OCI-LY7 (cell line): ENCODE measurements around the gene CCR5AS.
"Not testable (repeated sequence)": the region's sequence is repeated elsewhere in the genome, so short reads cannot be mapped to it uniquely, and the experiment has no call there.

Experiments
- BruUV-seq: library from RNA; stranded (reverse); fragments of 400-500 nt; replicated peaks from 2 replicates; lab custom pipeline; 2021; lab: Mats Ljungman, UMichigan
- CTCF ChIA-PET: fragments of 300-600 bp; sonication (Branson Sonifier 250); formaldehyde crosslinking; loops from one replicate; lab custom pipeline; 2022; ENCODE audit warnings: antibody characterized with exemption; ENCODE audit not compliant: unreplicated experiment; lab: Charles Lee
- POLR2A ChIA-PET: fragments of 300-600 bp; sonication (Branson Sonifier 250); formaldehyde crosslinking; loops from one replicate; lab custom pipeline; 2022; ENCODE audit warnings: antibody characterized with exemption; lab: Charles Lee
- DNase-seq: peaks from one replicate; pipeline ENCODE4 v3.0.0-alpha.2; 2015; ENCODE audit warnings: low spot score
- H2AFZ ChIP-seq: fragments of 200-600 bp; sonication (generic), shearing (Covaris generic); 2 replicates; pipeline ENCODE4 v1.6.1; 2014; ENCODE audit warnings: mild to moderate bottlenecking, antibody characterized with exemption, low read length, moderate library complexity
- H3K27ac ChIP-seq: fragments of 200-600 bp; sonication (generic); 2 replicates; pipeline ENCODE4 v1.5.1; 2014; ENCODE audit warnings: mixed run types, low read depth, mild to moderate bottlenecking, moderate library complexity, low read length, inconsistent platforms; ENCODE audit not compliant: poor library complexity, severe bottlenecking
- H3K36me3 ChIP-seq: fragments of 200-600 bp; sonication (generic); 2 replicates; pipeline ENCODE4 v1.6.1; 2014; ENCODE audit warnings: mild to moderate bottlenecking, antibody characterized with exemption, low read length, moderate library complexity, mixed read lengths; ENCODE audit not compliant: insufficient read depth
- H3K4me1 ChIP-seq: fragments of 200-600 bp; sonication (generic); 2 replicates; pipeline ENCODE4 v1.5.1; 2014; ENCODE audit warnings: mild to moderate bottlenecking, low read length; ENCODE audit not compliant: insufficient read depth, poor library complexity, severe bottlenecking
- H3K4me2 ChIP-seq: fragments of 200-600 bp; sonication (generic); 2 replicates; pipeline ENCODE4 v1.6.1; 2014; ENCODE audit warnings: mild to moderate bottlenecking, low read length
- H3K4me3 ChIP-seq: fragments of 200-600 bp; sonication (generic); 2 replicates; pipeline ENCODE4 v1.5.1; 2014; ENCODE audit warnings: mild to moderate bottlenecking, low read depth, low read length; ENCODE audit not compliant: poor library complexity, severe bottlenecking
- H3K79me2 ChIP-seq: fragments of 200-600 bp; sonication (generic); 2 replicates; pipeline ENCODE4 v1.6.1; 2016; ENCODE audit warnings: low read depth, mild to moderate bottlenecking, low read length, moderate library complexity, mixed read lengths; ENCODE audit not compliant: insufficient read depth
- H3K9me2 ChIP-seq: fragments of 200-600 bp; sonication (generic); 2 replicates; pipeline ENCODE4 v1.6.1; 2016; ENCODE audit warnings: mild to moderate bottlenecking, low read length, mixed read lengths; ENCODE audit not compliant: insufficient read depth
- H3K9me3 ChIP-seq: fragments of 200-600 bp; sonication (generic); 2 replicates; pipeline ENCODE4 v1.6.1; 2014; ENCODE audit warnings: mild to moderate bottlenecking, mixed run types, low read length, mixed read lengths
- H4K20me1 ChIP-seq: fragments of 200-600 bp; sonication (generic); 2 replicates; pipeline ENCODE4 v1.6.1; 2014; ENCODE audit warnings: mild to moderate bottlenecking, antibody characterized with exemption, low read length, moderate library complexity, mixed read lengths; ENCODE audit not compliant: insufficient read depth
- CTCF ChIP-seq: fragments of 200-600 bp; sonication (generic); conservative IDR thresholded peaks from 2 replicates; pipeline ENCODE4 v1.5.1; 2014; ENCODE audit warnings: mild to moderate bottlenecking, antibody characterized with exemption, low read length, moderate library complexity, mixed read lengths
- EZH2phosphoT487 ChIP-seq: fragments of 200-600 bp; sonication (generic); IDR thresholded peaks from 2 replicates; pipeline ENCODE4 v1.6.1; 2018; ENCODE audit warnings: low read depth, borderline replicate concordance, mild to moderate bottlenecking, mixed run types, antibody characterized with exemption, low read length, moderate library complexity, mixed read lengths
- intact Hi-C: fragments of 100-400 bp; cut with micrococcal nuclease; formaldehyde crosslinking; loops from one replicate; pipeline ENCODE4 v1.10.0; 2022; ENCODE audit not compliant: unreplicated experiment

The CCR5AS gene

DNA sequence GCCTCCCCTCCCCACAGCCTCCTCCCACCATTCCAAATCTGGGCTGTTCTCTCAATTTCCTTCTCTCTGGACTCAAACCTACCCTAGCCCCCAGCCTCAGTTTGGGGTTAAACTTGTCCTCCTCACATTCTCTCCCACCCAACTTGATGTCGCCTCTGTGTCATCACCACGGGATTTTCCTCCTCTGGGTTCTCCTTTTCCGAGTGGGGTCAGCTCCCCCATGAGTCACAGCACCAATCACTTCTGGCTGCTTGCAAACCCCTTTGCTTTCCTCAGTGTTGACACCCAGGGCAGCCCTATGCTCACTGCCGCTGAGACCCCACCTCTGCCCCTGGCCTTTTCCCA lies 451 bp downstream of the CCR5AS start:
- no peak for DNase-seq
- no TSS peak for BruUV-seq
- no peaks in the 10 kb centered on the region for H3K79me2 ChIP-seq
- H3K27ac ChIP-seq = no peak overlapping the region
- H3K9me3 ChIP-seq = no peaks in the 10 kb centered on the region
- no peaks in the 10 kb centered on the region for H3K36me3 ChIP-seq
- H3K4me2 ChIP-seq = no peak overlapping the region
- intact Hi-C loops = no loop called here
- TF ChIP-seq EZH2phosphoT487 (no peak), CTCF (no peak)
- POLR2A ChIA-PET = interaction anchor here (1.1 kb wide), 1 partner anchor 23 kb away, joined by 4 read pairs; no protein-coding TSS in a partner anchor
- H3K9me2 ChIP-seq = no peaks in the 10 kb centered on the region
- no peak overlapping the region for H3K4me3 ChIP-seq
- peaks cover 20% of the 10 kb centered on the region for H3K4me1 ChIP-seq
- H4K20me1 ChIP-seq = no peaks in the 10 kb centered on the region
- CTCF ChIA-PET = no interaction called here
- peak overlapping the region; percentile 93; the same call in 1 of the 2 replicates for H2AFZ ChIP-seq

DNA sequence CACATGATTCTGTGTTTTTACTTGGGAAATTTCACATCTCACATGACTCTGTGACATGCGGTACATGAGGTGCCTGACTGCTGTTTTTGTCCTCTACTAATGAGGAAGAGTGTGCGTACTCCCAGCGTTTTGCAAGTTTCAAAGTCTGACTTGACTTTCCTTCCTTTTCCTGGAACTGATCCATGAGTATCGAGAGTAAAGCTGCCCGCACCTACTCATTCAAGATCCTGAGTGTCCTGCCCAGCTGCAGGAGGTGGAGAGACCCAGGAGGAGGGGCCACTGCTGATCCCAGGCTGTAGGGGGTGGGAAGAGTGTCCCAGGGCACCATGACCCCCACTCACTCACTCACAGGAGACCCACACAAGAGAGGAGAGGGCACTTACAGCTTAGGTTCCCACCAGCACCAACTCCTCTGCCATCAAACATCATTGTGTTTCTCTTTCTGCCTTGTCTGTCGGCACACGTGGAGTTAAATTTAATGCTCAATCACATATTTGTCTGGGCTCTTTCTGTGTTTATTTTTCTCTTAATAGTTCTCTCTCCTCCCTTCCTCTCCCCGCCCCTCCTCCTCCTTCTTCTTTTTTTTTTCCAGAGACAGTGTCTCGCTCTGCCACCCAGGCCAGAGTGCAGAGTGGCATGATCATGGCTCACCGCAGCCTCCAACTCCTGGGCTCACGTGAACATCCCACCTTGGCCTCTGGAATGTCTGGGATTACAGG lies 1.4 kb downstream of the CCR5AS start:
- Histone ChIP-seq H3K4me3 (no peak overlapping the region), H4K20me1 (no peaks in the 10 kb centered on the region), H3K79me2 (no peaks in the 10 kb centered on the region), H3K9me3 (no peaks in the 10 kb centered on the region), H3K9me2 (no peaks in the 10 kb centered on the region), H3K36me3 (no peaks in the 10 kb centered on the region), H2AFZ (no peak overlapping the region), H3K4me2 (no peak overlapping the region), H3K27ac (no peak overlapping the region), H3K4me1 (peaks cover 20% of the 10 kb centered on the region)
- POLR2A ChIA-PET = interaction anchor here (0.7 to 1.3 kb wide), 2 partner anchors 22 to 146 kb away, joined by 3 to 6 read pairs; no protein-coding TSS in a partner anchor
- no TSS peak for BruUV-seq
- CTCF ChIA-PET = no interaction called here
- intact Hi-C loops = no loop called here
- TF ChIP-seq EZH2phosphoT487 (no peak), CTCF (no peak)
- DNase-seq = no peak

- POLR2A ChIA-PET, H3K4me2 ChIP-seq, DNase-seq, H3K79me2 ChIP-seq, intact Hi-C loops, BruUV-seq, H2AFZ ChIP-seq, H4K20me1 ChIP-seq, H3K36me3 ChIP-seq, H3K27ac ChIP-seq, H3K4me3 ChIP-seq, H3K9me3 ChIP-seq, H3K9me2 ChIP-seq, CTCF ChIA-PET: not testable (repeated sequence)
- H3K4me1 ChIP-seq = peaks cover 19% of the 10 kb centered on the region
Observed at GRCh38 chr3:46402902-46403301, 4.0 kb downstream of the CCR5AS start.
